HCT116 (cell line): Measurements from ENCODE around the gene KANK3. TPM values are rescaled to one million over a fixed set of nuclear protein-coding genes. Genes with fewer than 3 reads are reported as not detected.
A peak's percentile ranks its signal among the peaks of the same experiment; 100 is the strongest.
"Not testable (repeated sequence)": the region's sequence is repeated elsewhere in the genome, so short reads cannot be mapped to it uniquely, and the experiment has no call there.

Experiments used
- ATAC-seq: fragments of 200-7000 bp; cut with Tn5 transposase; 2 replicates; pipeline ENCODE4 v1.9.1; 2020; ENCODE audit warnings: mild to moderate bottlenecking, moderate library complexity
- BruUV-seq: library from RNA; stranded (reverse); fragments of 400-500 nt; replicated peaks from 2 replicates; lab custom pipeline; 2021; lab: Mats Ljungman, UMichigan
- CTCF ChIA-PET: fragments of 300-600 bp; sonication (Branson Sonifier 250); formaldehyde crosslinking; loops from one replicate; lab custom pipeline; 2021; ENCODE audit warnings: antibody characterized with exemption; lab: Charles Lee
- POLR2A ChIA-PET: fragments of 300-600, 350-600 bp; sonication (Branson Sonifier 250); formaldehyde crosslinking; loops from one replicate; lab custom pipeline; 2021; ENCODE audit warnings: antibody characterized with exemption; lab: Charles Lee
- RAD21 ChIA-PET, 2 experiments: fragments of 300-600 bp; sonication (Branson Sonifier 250); formaldehyde crosslinking; loops; one replicate each; lab custom pipeline; 2023; ENCODE audit warnings: low total read pairs in 2 of 2; ENCODE audit not compliant: uncharacterized antibody in 2 of 2, unreplicated experiment in 2 of 2, low non-redundant PET in 1 of 2; lab: Charles Lee
- DNase-seq: peaks from one replicate; pipeline ENCODE4 v3.0.0-alpha.2; 2010; ENCODE audit warnings: low read depth, low spot score
- H2AFZ ChIP-seq: fragments of 200-600 bp; shearing (Covaris generic), sonication (generic); 2 replicates; pipeline ENCODE4 v1.6.1; 2017; ENCODE audit warnings: low read depth, mixed run types, mixed read lengths, antibody characterized with exemption, low read length; ENCODE audit not compliant: poor library complexity, severe bottlenecking
- H3K27ac ChIP-seq: 2 replicates; pipeline ENCODE4 v1.5.1; 2012; ENCODE audit warnings: low read depth, low read length
- H3K27me3 ChIP-seq: fragments of 200-600 bp; sonication (generic); 2 replicates; pipeline ENCODE4 v1.6.1; 2016; ENCODE audit warnings: mixed run types, low read length, mixed read lengths; ENCODE audit not compliant: insufficient read depth
- H3K36me3 ChIP-seq, 2 experiments: fragments of 200-500 bp in 1 of 2; fragments of 200-600 bp in 1 of 2; sonication (Bioruptor generic) in 1 of 2; sonication (generic) in 1 of 2; 2 replicates each; pipeline versions ENCODE4 v1.5.1 to v1.6.1; 2014 to 2016; ENCODE audit warnings: low read length in 2 of 2, inconsistent platforms in 1 of 2, mixed read lengths in 1 of 2, mixed run types in 1 of 2; ENCODE audit not compliant: insufficient read depth in 2 of 2, control insufficient read depth in 1 of 2
- H3K4me1 ChIP-seq, 2 experiments: fragments of 200-600 bp in 1 of 2; sonication (generic) in 1 of 2; 2 replicates each; pipeline versions ENCODE4 v1.5.1 to v1.6.1; 2012 to 2017; ENCODE audit warnings: low read length in 2 of 2, inconsistent platforms in 1 of 2, mild to moderate bottlenecking in 1 of 2, mixed read lengths in 1 of 2, mixed run types in 1 of 2, moderate library complexity in 1 of 2; ENCODE audit not compliant: insufficient read depth in 2 of 2, control insufficient read depth in 1 of 2
- H3K4me2 ChIP-seq: fragments of 200-600 bp; sonication (generic); 2 replicates; pipeline ENCODE4 v1.6.1; 2017; ENCODE audit warnings: mixed run types, low read length, mixed read lengths
- H3K4me3 ChIP-seq, 2 experiments: fragments of 200-600 bp in 1 of 2; sonication (generic) in 1 of 2; replicated peaks in 1 of 2; 2 replicates each; pipeline ENCODE4 v1.5.1; 2011 to 2016; ENCODE audit warnings: low read length in 2 of 2, control low read depth in 1 of 2, low read depth in 1 of 2, mild to moderate bottlenecking in 1 of 2, mixed read lengths in 1 of 2, mixed run types in 1 of 2
- H3K79me2 ChIP-seq: fragments of 200-600 bp; sonication (generic); 2 replicates; pipeline ENCODE4 v1.6.1; 2017; ENCODE audit warnings: mild to moderate bottlenecking, mixed run types, low read length, moderate library complexity, mixed read lengths; ENCODE audit not compliant: insufficient read depth
- H3K9ac ChIP-seq: fragments of 200-600 bp; sonication (generic); 2 replicates; pipeline ENCODE4 v1.6.1; 2016; ENCODE audit warnings: low read length, mixed read lengths
- H3K9me2 ChIP-seq: fragments of 200-600 bp; sonication (generic), shearing (Covaris generic); 2 replicates; pipeline ENCODE4 v1.6.1; 2017; ENCODE audit warnings: mixed run types, mild to moderate bottlenecking, moderate library complexity; ENCODE audit not compliant: insufficient read depth
- H3K9me3 ChIP-seq, 2 experiments: fragments of 200-500 bp in 1 of 2; fragments of 200-600 bp in 1 of 2; sonication (Bioruptor generic) in 1 of 2; sonication (generic) in 1 of 2; 2 replicates each; pipeline ENCODE4 v1.6.1; 2014 to 2017; ENCODE audit warnings: low read length in 2 of 2, mixed read lengths in 2 of 2, inconsistent platforms in 1 of 2, low read depth in 1 of 2, mild to moderate bottlenecking in 1 of 2, mixed run types in 1 of 2, moderate library complexity in 1 of 2; ENCODE audit not compliant: control insufficient read depth in 1 of 2, insufficient read depth in 1 of 2
- H4K20me1 ChIP-seq: fragments of 200-600 bp; sonication (generic), shearing (Covaris generic); 2 replicates; pipeline ENCODE4 v1.6.1; 2017; ENCODE audit warnings: mixed run types, mild to moderate bottlenecking, moderate library complexity; ENCODE audit not compliant: insufficient read depth
- ATF3 ChIP-seq: IDR thresholded peaks from 2 replicates; pipeline ENCODE4 v1.6.1; 2012
- EGR1 ChIP-seq: IDR thresholded peaks from 2 replicates; pipeline ENCODE4 v1.6.1; 2012; ENCODE audit warnings: low read depth
- JUND ChIP-seq: IDR thresholded peaks from 2 replicates; pipeline ENCODE4 v1.6.1; 2012
- RAD21 ChIP-seq: IDR thresholded peaks from 2 replicates; pipeline ENCODE4 v1.6.1; 2012; ENCODE audit warnings: low read depth, mild to moderate bottlenecking
- REST ChIP-seq: IDR thresholded peaks from 2 replicates; pipeline ENCODE4 v1.6.1; 2012; ENCODE audit warnings: low read depth
- SP1 ChIP-seq: IDR thresholded peaks from 2 replicates; pipeline ENCODE4 v1.6.1; 2012; ENCODE audit warnings: low read depth
- TCF7L2 ChIP-seq: IDR thresholded peaks from 2 replicates; pipeline ENCODE4 v1.7.0; 2011; ENCODE audit warnings: borderline replicate concordance, inconsistent platforms; ENCODE audit not compliant: insufficient read depth, insufficient read length; ENCODE audit errors: extremely low read depth
- YY1 ChIP-seq: IDR thresholded peaks from 2 replicates; pipeline ENCODE4 v1.6.1; 2011; ENCODE audit warnings: low read length, low read depth, moderate library complexity, mild to moderate bottlenecking; ENCODE audit not compliant: insufficient replicate concordance; ENCODE audit errors: extremely low read depth
- intact Hi-C: fragments of 100-400 bp; cut with micrococcal nuclease; formaldehyde crosslinking; loops from 2 replicates; pipeline ENCODE4 v1.10.0; 2022
- total RNA-seq: library from RNA; stranded (reverse); gene quantifications from one replicate; pipeline ENCODE4 v1.2.1, GENCODE V29; 2021; ENCODE audit not compliant: unreplicated experiment

KANK3 gene
- total RNA-seq, 1 experiment from 2014 or later = 21.7 TPM

- TF ChIP-seq REST (no peak), EGR1 (no peak), ATF3 (no peak), YY1 (no peak), TCF7L2 (no peak), JUND (no peak), RAD21 (no peak)
Observed at GRCh38 chr19:8377598-8377997, 34.5 kb upstream of the KANK3 start (continued).

- H3K9me2 ChIP-seq, CTCF ChIA-PET, intact Hi-C loops, BruUV-seq, H3K36me3 ChIP-seq, ATAC-seq, H3K79me2 ChIP-seq, H3K4me3 ChIP-seq, H4K20me1 ChIP-seq, H3K27ac ChIP-seq, H3K4me2 ChIP-seq, RAD21 ChIA-PET, H3K9me3 ChIP-seq, H3K4me1 ChIP-seq, H2AFZ ChIP-seq, DNase-seq, H3K9ac ChIP-seq, H3K27me3 ChIP-seq: not testable (repeated sequence)
- TF ChIP-seq SP1 = peak; percentile 45; the same call in 1 of the 2 replicates
- POLR2A ChIA-PET = interaction anchor here (1.7 to 2.1 kb wide), 3 partner anchors 9 to 13 kb away, joined by 8 to 12 read pairs (median 8); partner anchors contain the start of gene ANGPTL4
Observed at GRCh38 chr19:8376373-8376974, 33.4 kb upstream of the KANK3 start.

- H3K27ac ChIP-seq, H3K79me2 ChIP-seq, H3K4me3 ChIP-seq, BruUV-seq, ATAC-seq, H3K27me3 ChIP-seq, RAD21 ChIA-PET, H3K9me3 ChIP-seq, H3K36me3 ChIP-seq, H3K4me2 ChIP-seq, H4K20me1 ChIP-seq, H3K4me1 ChIP-seq, H3K9me2 ChIP-seq, DNase-seq, CTCF ChIA-PET, H3K9ac ChIP-seq, intact Hi-C loops, H2AFZ ChIP-seq: not testable (repeated sequence)
- POLR2A ChIA-PET = interaction anchor here (1.7 to 2.1 kb wide), 3 partner anchors 9 to 12 kb away, joined by 8 to 12 read pairs (median 8); partner anchors contain the start of gene ANGPTL4
Observed at GRCh38 chr19:8375766-8376165, 32.7 kb upstream of the KANK3 start.
